Measurements from ENCODE around the gene SOX21. TPM values are rescaled to one million over a fixed set of nuclear protein-coding genes. Genes with fewer than 3 reads are reported as not detected.

SOX21 gene
- total RNA-seq, 1 experiment from 2014 or later = not detected

GRCh38 chr13:94696171-94696570 lies 16.2 kb downstream of the SOX21 start:
- in situ Hi-C loops (cut with HindIII; ENCODE audit: low sequenced_read_pairs) = no loop called here
- no peak for DNase-seq (ENCODE audit: low spot score)

- in situ Hi-C loops (cut with HindIII; ENCODE audit: low sequenced_read_pairs) = no loop called here
- no peak for DNase-seq (ENCODE audit: low spot score)
These were observed 20.3 kb downstream of the SOX21 start for GRCh38 chr13:94692030-94692429.

GRCh38 chr13:94683409-94683808 lies 28.9 kb downstream of the SOX21 start:
- no peak for DNase-seq (ENCODE audit: low spot score)
- in situ Hi-C loops (cut with HindIII; ENCODE audit: low sequenced_read_pairs) = no loop called here

- no peak for DNase-seq (ENCODE audit: low spot score)
- in situ Hi-C loops (cut with HindIII; ENCODE audit: low sequenced_read_pairs) = no loop called here
These were observed 30.1 kb downstream of the SOX21 start for GRCh38 chr13:94682229-94682628.

- DNase-seq (ENCODE audit: low spot score) = no peak
- in situ Hi-C loops (cut with HindIII; ENCODE audit: low sequenced_read_pairs) = no loop called here
These were observed 32.7 kb downstream of the SOX21 start for GRCh38 chr13:94679614-94680013.

- in situ Hi-C loops (cut with HindIII; ENCODE audit: low sequenced_read_pairs) = no loop called here
These were observed 33.5 kb downstream of the SOX21 start for GRCh38 chr13:94678845-94679244.

GRCh38 chr13:94677799-94678198 lies 34.5 kb downstream of the SOX21 start:
- no peak for DNase-seq (ENCODE audit: low spot score)
- in situ Hi-C loops (cut with HindIII; ENCODE audit: low sequenced_read_pairs) = no loop called here

More at GRCh38 chr13:94678845-94679244, 33.5 kb downstream of the SOX21 start:
- no peak for DNase-seq (ENCODE audit: low spot score)

- peak; percentile 9 for DNase-seq (ENCODE audit: low spot score)
- in situ Hi-C loops (cut with HindIII; ENCODE audit: low sequenced_read_pairs) = no loop called here
These were observed 37.6 kb downstream of the SOX21 start for GRCh38 chr13:94674609-94675348.

GRCh38 chr13:94673851-94674250 lies 38.5 kb downstream of the SOX21 start:
- in situ Hi-C loops (cut with HindIII; ENCODE audit: low sequenced_read_pairs) = no loop called here
- no peak for DNase-seq (ENCODE audit: low spot score)

GRCh38 chr13:94672400-94672799 lies 39.9 kb downstream of the SOX21 start:
- no peak for DNase-seq (ENCODE audit: low spot score)
- in situ Hi-C loops (cut with HindIII; ENCODE audit: low sequenced_read_pairs) = no loop called here

- in situ Hi-C loops (cut with HindIII; ENCODE audit: low sequenced_read_pairs) = no loop called here
- no peak for DNase-seq (ENCODE audit: low spot score)
These were observed 45.2 kb downstream of the SOX21 start for GRCh38 chr13:94667190-94667589.

GRCh38 chr13:94666065-94666464 lies 46.3 kb downstream of the SOX21 start:
- in situ Hi-C loops (cut with HindIII; ENCODE audit: low sequenced_read_pairs) = no loop called here
- no peak for DNase-seq (ENCODE audit: low spot score)

GRCh38 chr13:94664889-94665288 lies 47.5 kb downstream of the SOX21 start:
- DNase-seq (ENCODE audit: low spot score) = no peak
- in situ Hi-C loops (cut with HindIII; ENCODE audit: low sequenced_read_pairs) = no loop called here

- in situ Hi-C loops (cut with HindIII; ENCODE audit: low sequenced_read_pairs) = no loop called here
- DNase-seq (ENCODE audit: low spot score) = no peak
These were observed 49.9 kb downstream of the SOX21 start for GRCh38 chr13:94662274-94662945.

- no peak for DNase-seq (ENCODE audit: low spot score)
- in situ Hi-C loops (cut with HindIII; ENCODE audit: low sequenced_read_pairs) = no loop called here
These were observed 50.9 kb downstream of the SOX21 start for GRCh38 chr13:94661406-94661805.

- in situ Hi-C loops (cut with HindIII; ENCODE audit: low sequenced_read_pairs) = no loop called here
- no peak for DNase-seq (ENCODE audit: low spot score)
These were observed 51.5 kb downstream of the SOX21 start for GRCh38 chr13:94660695-94661326.

Other genes starting within 250 kb of the SOX21 start
- 0.47 TPM in 1 of 2 replicates, not detected in the other for gene DCT, start 232.9 kb downstream of the SOX21 start, total RNA-seq (2014; rRNA removed; shearing (Covaris generic))
- gene TGDS, start 116.4 kb downstream of the SOX21 start, total RNA-seq (2014; rRNA removed; shearing (Covaris generic)) = 20.4 and 34.4 TPM in 2 replicates
- 5.2 and 7.9 TPM in 2 replicates for gene GPR180, start 110.7 kb downstream of the SOX21 start, total RNA-seq (2014; rRNA removed; shearing (Covaris generic))